IMR-90 (cell line): ENCODE results near the gene VCL.

ENCODE experiments used
- BHLHE40 ChIP-seq: fragments of 150-350 bp; IDR thresholded peaks from 2 replicates; pipeline ENCODE4 v1.6.1; 2016; ENCODE audit warnings: mild to moderate bottlenecking, low read depth, low read length
- CEBPB ChIP-seq: IDR thresholded peaks from 2 replicates; pipeline ENCODE4 v1.6.1; 2012; ENCODE audit warnings: low read depth, low read length, improper control_type of control experiment
- MAZ ChIP-seq: IDR thresholded peaks from 2 replicates; pipeline ENCODE4 v1.6.1; 2012; ENCODE audit warnings: low read depth, mild to moderate bottlenecking, low read length, improper control_type of control experiment, moderate library complexity, borderline replicate concordance
- MXI1 ChIP-seq: IDR thresholded peaks from 2 replicates; pipeline ENCODE4 v1.6.1; 2012; ENCODE audit warnings: low read depth, mild to moderate bottlenecking, low read length, moderate library complexity, borderline replicate concordance
- NFE2L2 ChIP-seq: fragments of 150-350 bp; IDR thresholded peaks from 2 replicates; pipeline ENCODE4 v1.6.1; 2016; ENCODE audit warnings: low read depth, mild to moderate bottlenecking, low read length
- POLR2A ChIP-seq: IDR thresholded peaks from 2 replicates; pipeline ENCODE4 v1.6.1; 2012; ENCODE audit warnings: mild to moderate bottlenecking, low read depth, low read length
- RAD21 ChIP-seq: IDR thresholded peaks from 2 replicates; pipeline ENCODE4 v1.6.1; 2012; ENCODE audit warnings: low read length, improper control_type of control experiment
- RFX5 ChIP-seq: IDR thresholded peaks from 2 replicates; pipeline ENCODE4 v1.8.0; 2012; ENCODE audit warnings: low read depth, mild to moderate bottlenecking, low read length, moderate library complexity
- SMC3 ChIP-seq: fragments of 150-350 bp; IDR thresholded peaks from 2 replicates; pipeline ENCODE4 v1.6.1; 2016; ENCODE audit warnings: low read depth, mild to moderate bottlenecking, antibody characterized with exemption, low read length, moderate library complexity
- USF2 ChIP-seq: fragments of 150-350 bp; IDR thresholded peaks from 2 replicates; pipeline ENCODE4 v1.6.1; 2017; ENCODE audit warnings: mild to moderate bottlenecking, antibody characterized with exemption, low read length, low read depth
- TF ChIP-seq, protein P1 (sequence below): conservative IDR thresholded peaks from 2 replicates; pipeline ENCODE4 v1.5.1; 2012; ENCODE audit warnings: mild to moderate bottlenecking, low read depth, low read length, improper control_type of control experiment

- TF ChIP-seq, protein P1, sequence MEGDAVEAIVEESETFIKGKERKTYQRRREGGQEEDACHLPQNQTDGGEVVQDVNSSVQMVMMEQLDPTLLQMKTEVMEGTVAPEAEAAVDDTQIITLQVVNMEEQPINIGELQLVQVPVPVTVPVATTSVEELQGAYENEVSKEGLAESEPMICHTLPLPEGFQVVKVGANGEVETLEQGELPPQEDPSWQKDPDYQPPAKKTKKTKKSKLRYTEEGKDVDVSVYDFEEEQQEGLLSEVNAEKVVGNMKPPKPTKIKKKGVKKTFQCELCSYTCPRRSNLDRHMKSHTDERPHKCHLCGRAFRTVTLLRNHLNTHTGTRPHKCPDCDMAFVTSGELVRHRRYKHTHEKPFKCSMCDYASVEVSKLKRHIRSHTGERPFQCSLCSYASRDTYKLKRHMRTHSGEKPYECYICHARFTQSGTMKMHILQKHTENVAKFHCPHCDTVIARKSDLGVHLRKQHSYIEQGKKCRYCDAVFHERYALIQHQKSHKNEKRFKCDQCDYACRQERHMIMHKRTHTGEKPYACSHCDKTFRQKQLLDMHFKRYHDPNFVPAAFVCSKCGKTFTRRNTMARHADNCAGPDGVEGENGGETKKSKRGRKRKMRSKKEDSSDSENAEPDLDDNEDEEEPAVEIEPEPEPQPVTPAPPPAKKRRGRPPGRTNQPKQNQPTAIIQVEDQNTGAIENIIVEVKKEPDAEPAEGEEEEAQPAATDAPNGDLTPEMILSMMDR, result no peak
- no peak for TF ChIP-seq RFX5
- TF ChIP-seq CEBPB, result no peak
- no peak for TF ChIP-seq POLR2A
- no peak for TF ChIP-seq USF2
- no peak for TF ChIP-seq NFE2L2
- TF ChIP-seq BHLHE40, result no peak
- no peak for TF ChIP-seq RAD21
- TF ChIP-seq SMC3, result no peak
- no peak for TF ChIP-seq MAZ
- TF ChIP-seq MXI1, result no peak
Measured at GRCh38 chr10:74135452-74135851, 137.5 kb downstream of the VCL start.
